A549 treated with Hydrocortisone at 1 μM for 4 hours (cell line): ENCODE measurements around the gene EXOSC7. TPM values are rescaled to one million over a fixed set of nuclear protein-coding genes. Genes with fewer than 3 reads are reported as not detected.

Experiments
- total RNA-seq: library from RNA; stranded (reverse); fragments of 200-300 nt; extraction: Qiagen RNA extraction; gene quantifications from 5 replicates; pipeline ENCODE4 v1.2.3, GENCODE V29; 2022

EXOSC7 gene
- 44.6 to 53.0 TPM (median 47.2 TPM) in 5 replicates for total RNA-seq

DNA sequence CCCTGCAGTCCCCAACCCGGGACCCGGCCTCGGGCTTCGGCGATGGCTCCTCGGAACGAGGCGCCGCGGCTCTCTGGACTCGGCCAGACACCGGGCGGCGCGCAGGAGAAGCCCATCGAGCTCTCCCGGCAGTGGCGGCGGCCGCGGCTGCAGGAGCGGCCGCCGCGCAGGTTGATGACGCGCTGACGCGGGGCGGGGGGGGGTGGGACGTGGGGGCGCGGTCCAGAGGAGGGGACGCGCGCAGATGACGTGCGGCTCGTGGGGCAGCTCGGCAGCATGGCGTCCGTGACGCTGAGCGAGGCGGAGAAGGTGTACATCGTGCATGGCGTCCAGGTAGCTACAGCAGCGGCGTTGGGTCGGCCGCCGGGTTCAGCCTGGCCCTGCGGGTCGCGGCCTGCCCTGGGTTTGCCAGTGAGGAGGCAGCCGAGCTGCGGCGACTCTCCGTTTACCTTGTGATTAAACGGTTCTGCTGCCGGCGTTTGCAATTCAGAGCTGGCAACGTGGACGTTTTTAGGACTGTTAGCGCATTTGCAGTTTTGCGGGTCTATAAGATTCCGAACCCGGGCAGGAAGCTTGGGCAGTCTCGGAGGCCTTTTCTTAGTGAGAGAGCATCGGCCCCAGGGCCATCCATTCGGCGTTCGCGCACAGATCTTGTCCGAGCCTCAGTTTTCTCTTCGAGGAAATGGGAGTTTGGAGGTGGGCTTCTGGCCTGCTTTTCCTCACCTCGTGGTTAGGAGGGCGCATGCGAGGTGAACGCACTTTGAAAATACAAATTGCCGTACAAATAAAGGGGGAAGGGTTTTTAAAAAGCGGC lies at the start of gene EXOSC7, which contains the start of gene ZDHHC3:
Gene EXOSC7 (plus strand): TSS at position 243 of the 814 bp plus-strand sequence. CDS start 34 bp downstream, at position 277.
Gene ZDHHC3 (minus strand): TSS at position 173 of the 814 bp plus-strand sequence. CDS start 16,738 bp downstream, outside the sequence.

DNA sequence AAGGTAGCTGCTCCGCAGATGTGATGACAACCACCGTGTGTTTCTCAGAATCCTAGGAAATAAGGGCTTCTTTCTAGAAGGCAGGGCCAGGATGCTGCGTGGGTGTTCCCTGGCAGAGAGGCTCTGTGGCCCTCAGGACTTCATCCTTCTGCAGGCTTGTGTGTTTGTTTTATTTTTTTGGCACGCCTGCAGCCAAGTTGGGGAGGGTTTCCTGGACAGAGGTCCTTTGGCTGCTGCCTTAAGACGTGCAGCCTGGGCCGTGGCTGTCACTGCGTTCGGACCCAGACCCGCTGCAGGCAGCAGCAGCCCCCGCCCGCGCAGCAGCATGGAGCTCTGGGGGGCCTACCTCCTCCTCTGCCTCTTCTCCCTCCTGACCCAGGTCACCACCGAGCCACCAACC lies 50.0 kb downstream of the EXOSC7 start, which contains the start of gene CLEC3B:
Gene CLEC3B (plus strand): TSS at position 266 of the 400 bp plus-strand sequence. CDS start 60 bp downstream, at position 326.

Other genes with a start within 250 kb of the EXOSC7 start
- not detected in 5 replicates for gene ZNF501, start 246.6 kb upstream of the EXOSC7 start, total RNA-seq
- gene KIAA1143, start 214.6 kb upstream of the EXOSC7 start, total RNA-seq: 10.6 to 18.3 TPM (median 15.3 TPM) in 5 replicates
- gene KIF15, start 214.4 kb upstream of the EXOSC7 start, total RNA-seq: 7.6 to 12.1 TPM (median 8.6 TPM) in 5 replicates
- 8.2 to 12.2 TPM (median 11.4 TPM) in 5 replicates for gene TMEM42, start 114.3 kb upstream of the EXOSC7 start, total RNA-seq
- 0.12 to 0.30 TPM (median 0.16 TPM) in 5 replicates for gene TGM4, start 101.6 kb upstream of the EXOSC7 start, total RNA-seq
- 42.1 to 46.0 TPM (median 45.4 TPM) in 5 replicates for gene ZDHHC3, start 70 bp upstream of the EXOSC7 start, total RNA-seq
- 0.13 to 0.31 TPM (median 0.20 TPM) in 4 of 5 replicates, not detected in the other for gene CLEC3B, start 50.1 kb downstream of the EXOSC7 start, total RNA-seq
- 7.4 to 10.0 TPM (median 7.8 TPM) in 5 replicates for gene CDCP1, start 170.1 kb downstream of the EXOSC7 start, total RNA-seq